Testis (tissue), 3 donors: ENCODE data around the gene ABHD12. TPM values are rescaled to one million over a fixed set of nuclear protein-coding genes. Genes with fewer than 3 reads are reported as not detected.
A peak's percentile ranks its signal among the peaks of the same experiment; 100 is the strongest.

ENCODE experiments used
- DNase-seq: peaks from one replicate; pipeline ENCODE4 v3.0.0-alpha.2; 2019
- H3K27ac ChIP-seq, 2 donors: fragments of 200-600 bp; sonication (generic); one replicate each; pipeline ENCODE4 v1.5.1; 2019
- H3K27me3 ChIP-seq: fragments of 200-600 bp; sonication (generic); one replicate; pipeline ENCODE4 v1.5.1; 2019
- H3K36me3 ChIP-seq: fragments of 200-600 bp; sonication (generic); one replicate; pipeline ENCODE4 v1.5.1; 2017; ENCODE audit warnings: low read depth; ENCODE audit errors: missing control alignments
- H3K4me1 ChIP-seq: fragments of 200-600 bp; sonication (generic); one replicate; pipeline ENCODE4 v1.5.1; 2019
- H3K4me3 ChIP-seq, 2 donors: fragments of 200-600 bp; sonication (generic); one replicate each; pipeline ENCODE4 v1.5.1; 2017 to 2019
- H3K9me3 ChIP-seq: fragments of 200-600 bp; sonication (generic); one replicate; pipeline ENCODE4 v1.5.1; 2017
- POLR2A ChIP-seq: fragments of 450-650 bp; IDR thresholded peaks from one replicate; pipeline ENCODE4 v1.6.1; 2017; ENCODE audit warnings: antibody characterized with exemption, mild to moderate bottlenecking, moderate library complexity
- WGBS, 2 donors: methylation state at CpG; one replicate each; pipeline ENCODE4 v1.1.5; 2018; 5-methylcytosine and 5-hydroxymethylcytosine counted together
- intact Hi-C: fragments of 100-400 bp; cut with DNase I; formaldehyde crosslinking; loops from one replicate; pipeline ENCODE4 v1.15.1; 2023; ENCODE audit warnings: low total_unique reads
- polyA plus RNA-seq: library from polyadenylated mRNA; stranded (reverse); fragments of 350-450 nt; fragmentation: Illumina TruSeq; extraction: RNeasy Lipid Tissue Mini Kit (QIAGEN cat#74804); gene quantifications from one replicate; pipeline ENCODE4 v1.2.3, GENCODE V29; 2014; ENCODE audit warnings: low read depth, low replicate concordance; ENCODE audit not compliant: insufficient read depth
- total RNA-seq, 2 donors: library from RNA; depleted of rRNA; stranded (reverse); fragments of >200 nt; gene quantifications; one replicate each; pipeline ENCODE4 v1.2.3, GENCODE V29; 2016
- TF ChIP-seq, protein P1 (sequence below), 3 experiments: fragments of 450-650 bp in 2 of 3; fragments of 200-600 bp in 1 of 3; sonication (generic) in 1 of 3; IDR thresholded peaks; one replicate each; pipeline ENCODE4 v1.5.1; 2016 to 2019; ENCODE audit warnings: antibody characterized with exemption in 3 of 3, mild to moderate bottlenecking in 2 of 3, moderate library complexity in 1 of 3

Gene ABHD12
- total and polyA plus RNA-seq, 3 donors from 2014 or later, result 40.8 to 51.5 (median 47.5) TPM

DNA sequence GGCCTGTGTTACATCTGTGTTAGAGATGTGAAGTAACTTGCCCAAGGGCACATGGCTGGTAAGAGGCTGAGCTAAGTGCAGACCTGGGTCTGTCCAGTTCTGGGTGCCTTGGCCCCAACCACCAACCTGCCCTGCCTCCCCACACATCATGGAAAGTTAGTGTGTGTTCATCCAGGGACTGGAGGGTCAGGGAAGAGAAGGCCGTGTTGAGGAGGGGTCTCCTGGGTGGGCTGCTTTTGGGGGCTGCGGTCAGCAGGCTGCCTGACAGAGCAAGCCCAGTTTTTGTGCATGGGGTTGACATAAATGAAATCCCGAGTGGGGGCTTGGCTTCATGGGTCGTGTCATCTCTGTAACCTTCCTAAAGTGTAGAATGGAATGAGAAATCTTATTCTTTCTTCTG is 131.8 kb downstream of the ABHD12 start:
- Histone ChIP-seq H3K36me3 (no peaks in the 10 kb centered on the region), H3K27ac (no peak overlapping the region), H3K4me3 (no peak overlapping the region), H3K9me3 (no peaks in the 10 kb centered on the region), H3K4me1 (peaks cover 21% of the 10 kb centered on the region), H3K27me3 (no peaks in the 10 kb centered on the region)
- WGBS, 2 donors, result 69 to 85% methylated on average over 4 of the region's 4 CpGs
- TF ChIP-seq, protein P1, sequence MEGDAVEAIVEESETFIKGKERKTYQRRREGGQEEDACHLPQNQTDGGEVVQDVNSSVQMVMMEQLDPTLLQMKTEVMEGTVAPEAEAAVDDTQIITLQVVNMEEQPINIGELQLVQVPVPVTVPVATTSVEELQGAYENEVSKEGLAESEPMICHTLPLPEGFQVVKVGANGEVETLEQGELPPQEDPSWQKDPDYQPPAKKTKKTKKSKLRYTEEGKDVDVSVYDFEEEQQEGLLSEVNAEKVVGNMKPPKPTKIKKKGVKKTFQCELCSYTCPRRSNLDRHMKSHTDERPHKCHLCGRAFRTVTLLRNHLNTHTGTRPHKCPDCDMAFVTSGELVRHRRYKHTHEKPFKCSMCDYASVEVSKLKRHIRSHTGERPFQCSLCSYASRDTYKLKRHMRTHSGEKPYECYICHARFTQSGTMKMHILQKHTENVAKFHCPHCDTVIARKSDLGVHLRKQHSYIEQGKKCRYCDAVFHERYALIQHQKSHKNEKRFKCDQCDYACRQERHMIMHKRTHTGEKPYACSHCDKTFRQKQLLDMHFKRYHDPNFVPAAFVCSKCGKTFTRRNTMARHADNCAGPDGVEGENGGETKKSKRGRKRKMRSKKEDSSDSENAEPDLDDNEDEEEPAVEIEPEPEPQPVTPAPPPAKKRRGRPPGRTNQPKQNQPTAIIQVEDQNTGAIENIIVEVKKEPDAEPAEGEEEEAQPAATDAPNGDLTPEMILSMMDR (IDR thresholded peaks at IDR 0.05), result no peak
- no peak for TF ChIP-seq POLR2A
- no peak for DNase-seq
- intact Hi-C loops, result no loop called here

DNA sequence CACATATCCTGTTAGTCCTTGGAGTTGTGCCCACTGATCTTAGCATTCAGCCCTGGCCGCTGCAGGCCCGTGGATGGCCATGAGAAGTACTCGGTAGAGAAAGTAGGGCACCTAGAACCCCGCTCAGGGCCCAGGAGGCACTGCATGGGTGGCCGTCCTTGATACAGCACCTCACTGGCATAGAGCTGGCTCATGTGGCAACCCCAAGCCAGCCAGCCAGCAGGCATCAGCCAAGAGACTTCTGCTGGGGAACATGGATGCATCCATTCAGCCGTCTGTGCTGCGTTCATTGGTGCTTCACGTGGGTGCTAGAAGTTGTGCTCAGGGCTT is 132.2 kb downstream of the ABHD12 start:
- Histone ChIP-seq H3K4me3 (no peak overlapping the region), H3K9me3 (no peaks in the 10 kb centered on the region), H3K27me3 (no peaks in the 10 kb centered on the region), H3K4me1 (peaks cover 21% of the 10 kb centered on the region), H3K36me3 (no peaks in the 10 kb centered on the region), H3K27ac (no peak overlapping the region)
- DNase-seq, result peak; percentile 23
- 66 to 74% methylated on average over 7 to 8 of the region's 8 CpGs for WGBS, 2 donors
- intact Hi-C loops, result no loop called here
- no peak for TF ChIP-seq POLR2A
- TF ChIP-seq, protein P1 (IDR thresholded peaks at IDR 0.05), result no peak

DNA sequence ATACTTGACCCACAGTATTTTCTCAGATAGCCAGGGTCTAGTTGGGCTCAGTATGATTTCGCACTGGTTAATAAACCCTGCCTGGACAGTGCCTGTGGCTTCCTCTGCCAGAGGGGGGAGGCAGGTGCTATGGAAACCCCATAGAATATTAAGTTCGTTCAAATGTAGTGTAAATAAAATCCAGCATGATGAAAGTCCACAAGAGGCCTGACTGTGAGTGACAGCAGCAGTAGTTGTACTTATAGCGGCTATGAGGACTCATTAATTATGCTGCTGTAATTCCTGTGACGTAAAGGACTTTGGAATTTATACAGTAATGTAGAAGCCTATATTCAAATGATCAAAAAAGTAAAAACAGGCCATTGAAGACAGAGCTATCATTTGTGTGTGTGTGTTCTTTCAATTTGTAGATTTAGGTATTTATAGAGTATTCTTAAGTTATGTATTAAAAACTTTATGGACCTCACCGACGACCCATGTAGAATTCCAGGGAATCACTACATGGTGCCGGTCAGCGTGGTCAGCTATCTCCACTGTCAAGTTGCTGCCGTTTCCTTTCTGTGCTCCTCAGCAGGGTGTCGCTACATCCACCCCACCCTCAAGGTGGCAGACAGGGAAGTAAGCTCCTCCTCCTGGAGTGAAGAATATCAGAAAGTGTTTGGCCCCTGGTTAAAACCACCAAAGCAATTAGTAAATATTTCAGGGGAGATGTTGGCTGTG is 132.7 kb downstream of the ABHD12 start:
- 79 to 85% methylated on average over 10 of the region's 10 CpGs for WGBS, 2 donors
- H3K27me3 ChIP-seq, result no peaks in the 10 kb centered on the region
- H3K36me3 ChIP-seq, result no peaks in the 10 kb centered on the region
- H3K4me1 ChIP-seq, result peaks cover 22% of the 10 kb centered on the region
- TF ChIP-seq, protein P1 (IDR thresholded peaks at IDR 0.05), result no peak
- TF ChIP-seq POLR2A, result no peak
- no peak overlapping the region for H3K27ac ChIP-seq
- intact Hi-C loops, result no loop called here
- DNase-seq, result no peak
- H3K4me3 ChIP-seq, result no peak overlapping the region
- no peaks in the 10 kb centered on the region for H3K9me3 ChIP-seq

DNA sequence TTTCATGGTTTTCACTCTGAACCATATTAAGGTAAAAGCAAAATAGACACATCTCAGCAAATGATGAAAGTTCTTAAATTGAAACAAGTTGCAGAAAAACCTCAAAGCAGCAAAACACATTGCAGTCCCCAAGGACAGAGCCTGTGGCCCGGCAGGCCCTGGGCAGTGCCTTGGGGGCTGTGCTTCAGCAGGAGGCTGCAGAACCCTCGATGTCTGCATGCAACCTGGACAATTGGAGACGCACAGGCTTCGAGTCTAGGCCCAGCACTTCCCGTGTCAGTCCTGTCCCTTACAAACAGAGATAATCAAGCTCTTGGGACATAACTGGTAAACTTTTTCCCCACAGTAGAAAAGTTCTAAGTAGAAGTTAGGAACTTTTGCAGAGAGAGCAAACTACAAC is 133.5 kb downstream of the ABHD12 start:
- H3K36me3 ChIP-seq, result no peaks in the 10 kb centered on the region
- intact Hi-C loops, result no loop called here
- H3K4me3 ChIP-seq, result no peak overlapping the region
- no peaks in the 10 kb centered on the region for H3K27me3 ChIP-seq
- H3K4me1 ChIP-seq, result peaks cover 27% of the 10 kb centered on the region
- 69 to 82% methylated on average over 5 of the region's 5 CpGs for WGBS, 2 donors
- H3K9me3 ChIP-seq, result no peaks in the 10 kb centered on the region
- no peak for DNase-seq
- H3K27ac ChIP-seq, result no peak overlapping the region
- TF ChIP-seq, protein P1 (IDR thresholded peaks at IDR 0.05), result no peak
- TF ChIP-seq POLR2A, result no peak

DNA sequence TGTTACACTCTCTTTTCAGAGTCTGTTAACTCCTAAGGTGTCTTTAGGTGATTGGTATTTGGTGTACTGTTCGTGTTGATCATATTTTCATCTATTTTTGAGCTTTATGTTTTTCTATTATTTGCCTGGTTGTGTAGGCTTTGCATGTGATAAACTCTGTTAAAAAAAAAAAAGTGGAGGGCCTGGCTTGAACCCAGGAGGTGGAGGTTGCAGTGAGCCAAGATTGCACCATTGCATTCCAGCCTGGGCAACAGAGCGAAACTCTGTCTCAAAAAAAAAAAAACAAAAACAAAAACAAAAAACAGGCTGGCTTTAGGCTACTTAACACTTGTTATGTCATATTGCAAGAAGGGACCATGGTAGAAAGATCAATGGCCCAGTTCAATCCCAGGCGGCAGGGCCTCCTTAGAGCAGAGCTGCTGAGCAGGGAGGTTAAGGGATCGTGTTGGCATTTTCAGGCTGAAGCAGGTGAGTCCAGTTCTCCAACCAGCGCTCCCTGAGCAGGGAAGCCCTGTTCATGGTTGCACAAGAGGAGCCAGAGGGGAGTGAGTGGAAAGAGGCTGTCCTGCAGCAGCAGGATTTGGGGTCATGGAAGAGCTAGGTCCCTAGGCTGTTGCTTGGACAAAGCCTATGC is 134.3 kb downstream of the ABHD12 start:
- H3K4me1 ChIP-seq, result peaks cover 35% of the 10 kb centered on the region
- intact Hi-C loops, result no loop called here
- H3K4me3 ChIP-seq, result no peak overlapping the region
- no peak overlapping the region for H3K27ac ChIP-seq
- peak; percentile 14 for DNase-seq
- H3K27me3 ChIP-seq, result no peaks in the 10 kb centered on the region
- 82 to 83% methylated on average over 5 of the region's 5 CpGs for WGBS, 2 donors
- TF ChIP-seq, protein P1 (IDR thresholded peaks at IDR 0.05), result no peak
- no peaks in the 10 kb centered on the region for H3K36me3 ChIP-seq
- no peaks in the 10 kb centered on the region for H3K9me3 ChIP-seq
